ENCODE data around the gene CORO6. TPM values are rescaled to one million over a fixed set of nuclear protein-coding genes. Genes with fewer than 3 reads are reported as not detected.
A peak's percentile ranks its signal among the peaks of the same experiment; 100 is the strongest.

Gene CORO6
- total RNA-seq, 1 donor from 2014 or later: 1.9 TPM

GRCh38 chr17:29591146-29591736 is 31.5 kb downstream of the CORO6 start:
- peak; percentile 63 for DNase-seq (ENCODE audit: low spot score)

- DNase-seq (ENCODE audit: low spot score): no peak
Measured at GRCh38 chr17:29590411-29591145, 32.1 kb downstream of the CORO6 start.

GRCh38 chr17:29589524-29590410 is 32.9 kb downstream of the CORO6 start, which contains the start of gene GIT1:
GIT1 (minus strand) TSS chr17:29589648; CDS start chr17:29589378, 270 bp downstream.
- peak; percentile 89 for DNase-seq (ENCODE audit: low spot score)

GRCh38 chr17:29588562-29589411 is 33.9 kb downstream of the CORO6 start:
- DNase-seq (ENCODE audit: low spot score): no peak

GRCh38 chr17:29588017-29588561 is 34.6 kb downstream of the CORO6 start:
- DNase-seq (ENCODE audit: low spot score): no peak

- no peak for DNase-seq (ENCODE audit: low spot score)
Measured at GRCh38 chr17:29587591-29587990, 35.1 kb downstream of the CORO6 start.

- no peak for DNase-seq (ENCODE audit: low spot score)
Measured at GRCh38 chr17:29586676-29587469, 35.8 kb downstream of the CORO6 start.

GRCh38 chr17:29585080-29585751 is 37.5 kb downstream of the CORO6 start:
- no peak for DNase-seq (ENCODE audit: low spot score)

GRCh38 chr17:29584452-29585079 is 38.1 kb downstream of the CORO6 start:
- no peak for DNase-seq (ENCODE audit: low spot score)

GRCh38 chr17:29583324-29584248 is 39.1 kb downstream of the CORO6 start:
- no peak for DNase-seq (ENCODE audit: low spot score)

- no peak for DNase-seq (ENCODE audit: low spot score)
Measured at GRCh38 chr17:29582772-29583171, 39.9 kb downstream of the CORO6 start.

- no peak for DNase-seq (ENCODE audit: low spot score)
Measured at GRCh38 chr17:29582254-29582765, 40.4 kb downstream of the CORO6 start.

GRCh38 chr17:29581583-29582253 is 41.0 kb downstream of the CORO6 start:
- no peak for DNase-seq (ENCODE audit: low spot score)

- DNase-seq (ENCODE audit: low spot score): peak; percentile 73
Measured at GRCh38 chr17:29579866-29580771, 42.6 kb downstream of the CORO6 start.

- DNase-seq (ENCODE audit: low spot score): no peak
Measured at GRCh38 chr17:29578626-29579485, 43.9 kb downstream of the CORO6 start.
